ENCODE data around the gene CREBRF. TPM values are rescaled to one million over a fixed set of nuclear protein-coding genes. Genes with fewer than 3 reads are reported as not detected.

Gene CREBRF
- total and polyA plus RNA-seq, 2 donors from 2014 or later: 6.1 to 49.7 TPM

DNA sequence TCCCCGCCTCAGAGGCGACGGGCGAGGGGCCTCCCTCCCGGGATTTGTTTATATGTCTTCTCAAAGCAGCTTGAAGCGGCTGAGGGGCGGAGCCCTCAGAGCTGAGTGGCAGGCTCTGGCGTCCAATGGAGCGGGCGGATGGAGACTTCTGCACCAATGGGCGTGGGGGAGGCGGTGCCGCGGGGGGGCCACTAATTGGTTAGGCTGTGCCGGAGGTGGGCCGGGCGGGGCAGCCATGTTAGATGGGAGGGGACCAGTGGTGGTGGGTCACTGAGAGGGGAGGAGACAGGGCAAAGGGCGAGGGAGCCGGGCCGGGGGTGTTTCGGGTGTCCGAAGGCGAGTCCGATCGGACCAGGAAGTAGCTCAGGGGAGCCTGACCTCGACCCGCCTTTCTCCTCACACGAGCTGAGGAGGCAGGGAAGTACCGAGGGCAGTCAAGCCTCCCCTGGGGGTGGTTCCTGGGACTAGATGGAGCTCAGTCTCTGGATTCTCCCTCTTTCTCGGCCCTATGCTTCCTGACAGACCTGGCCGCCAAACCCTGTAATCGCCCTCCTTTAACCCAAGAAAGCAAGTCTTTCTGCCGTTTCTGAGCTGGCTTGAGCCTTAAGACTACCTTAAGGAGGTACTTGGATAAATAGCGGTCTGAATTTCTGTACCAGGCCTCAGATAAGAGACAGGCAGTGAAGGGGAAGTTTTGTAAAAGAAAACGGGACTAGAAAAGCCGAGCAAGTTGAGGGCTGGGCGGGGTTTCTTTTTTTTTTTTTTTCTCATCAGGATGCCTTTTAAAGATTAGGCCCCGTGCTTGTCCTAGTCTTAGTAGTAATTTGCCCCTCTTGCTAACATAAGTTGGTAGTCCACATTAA, 1.1 kb downstream of the CREBRF start:
- Histone ChIP-seq H3K27ac (ENCODE audit: low read depth in 2 of 2, low read length in 2 of 2) (peak overlapping the region; percentile 97 to 99), H3K9ac (ENCODE audit: low read length in 3 of 3) (peak overlapping the region; percentile 60 to 93 (median 85)), H3K27me3 (ENCODE audit: control insufficient read depth, insufficient read depth, low read length) (no peaks in the 10 kb centered on the region), H3K9me3 (ENCODE audit: control insufficient read depth in 2 of 3, insufficient read depth in 1 of 3, low read length in 3 of 3) (no peaks in the 10 kb centered on the region), H3K4me3 (ENCODE audit: low read length in 3 of 3) (peak overlapping the region; percentile 64 to 94 (median 92)), H3K4me1 (ENCODE audit: control insufficient read depth in 2 of 3, insufficient read depth in 2 of 3, low read depth in 1 of 3, low read length in 3 of 3) (peaks cover 0 to 9% (median 2%) of the 10 kb centered on the region in 3 donors), H3K36me3 (ENCODE audit: control insufficient read depth in 2 of 3, insufficient read depth in 3 of 3, low read length in 3 of 3) (peaks cover 0 to 6% (median 0%) of the 10 kb centered on the region in 3 donors)
- no peak for TF ChIP-seq CTCF (IDR thresholded peaks at IDR 0.05; ENCODE audit: borderline replicate concordance, extremely low read depth, insufficient read depth)
- FAIRE-seq (no peak), DNase-seq (peak; percentile 99 to 100 (median 99))
- intact Hi-C loops (cut with DNase I): no loop called here

- Histone ChIP-seq H3K27me3 (ENCODE audit: control insufficient read depth, insufficient read depth, low read length) (no peaks in the 10 kb centered on the region), H3K4me1 (ENCODE audit: control insufficient read depth in 2 of 3, insufficient read depth in 2 of 3, low read depth in 1 of 3, low read length in 3 of 3) (peaks cover 2 to 5% (median 4%) of the 10 kb centered on the region in 3 donors), H3K36me3 (ENCODE audit: control insufficient read depth in 2 of 3, insufficient read depth in 3 of 3, low read length in 3 of 3) (peaks cover 0 to 6% (median 0%) of the 10 kb centered on the region in 3 donors), H3K9me3 (ENCODE audit: control insufficient read depth in 2 of 3, insufficient read depth in 1 of 3, low read length in 3 of 3) (no peaks in the 10 kb centered on the region), H3K9ac (ENCODE audit: low read length in 3 of 3) (no peak overlapping the region), H3K4me3 (ENCODE audit: low read length in 3 of 3) (no peak overlapping the region), H3K27ac (ENCODE audit: low read depth in 2 of 2, low read length in 2 of 2) (no peak overlapping the region)
- FAIRE-seq (no peak), DNase-seq (no peak)
- intact Hi-C loops (cut with DNase I): no loop called here
- no peak for TF ChIP-seq CTCF (IDR thresholded peaks at IDR 0.05; ENCODE audit: borderline replicate concordance, extremely low read depth, insufficient read depth)
Measured at GRCh38 chr5:173062141-173062540, 6.0 kb downstream of the CREBRF start.

- no peaks in the 10 kb centered on the region for H3K36me3 ChIP-seq (ENCODE audit: control insufficient read depth in 2 of 3, insufficient read depth in 3 of 3, low read length in 3 of 3)
- TF ChIP-seq CTCF (IDR thresholded peaks at IDR 0.05; ENCODE audit: borderline replicate concordance, extremely low read depth, insufficient read depth): no peak
Measured at GRCh38 chr5:173065155-173065554, 9.0 kb downstream of the CREBRF start.

More at GRCh38 chr5:173065155-173065554, 9.0 kb downstream of the CREBRF start:
- Histone ChIP-seq H3K27me3 (ENCODE audit: control insufficient read depth, insufficient read depth, low read length) (no peaks in the 10 kb centered on the region), H3K9ac (ENCODE audit: low read length in 3 of 3) (no peak overlapping the region), H3K4me1 (ENCODE audit: control insufficient read depth in 2 of 3, insufficient read depth in 2 of 3, low read depth in 1 of 3, low read length in 3 of 3) (peaks cover 0 to 4% (median 2%) of the 10 kb centered on the region in 3 donors), H3K9me3 (ENCODE audit: control insufficient read depth in 2 of 3, insufficient read depth in 1 of 3, low read length in 3 of 3) (no peaks in the 10 kb centered on the region), H3K4me3 (ENCODE audit: low read length in 3 of 3) (no peak overlapping the region), H3K27ac (ENCODE audit: low read depth in 2 of 2, low read length in 2 of 2) (no peak overlapping the region)
- FAIRE-seq (no peak), DNase-seq (no peak)
- intact Hi-C loops (cut with DNase I): no loop called here
